SH-SY5Y (cell line): ENCODE data around the gene RAP1GAP2.

Experiments used
- GATA2 ChIP-seq: IDR thresholded peaks from 2 replicates; pipeline ENCODE4 v1.6.1; 2011; ENCODE audit warnings: mild to moderate bottlenecking, low read depth, low read length
- GATA3 ChIP-seq: IDR thresholded peaks from 2 replicates; pipeline ENCODE4 v1.6.1; 2011; ENCODE audit warnings: low read depth, mild to moderate bottlenecking, low read length, moderate library complexity

Gene RAP1GAP2

GRCh38 chr17:2780256-2780655 is 16.0 kb upstream of the RAP1GAP2 start:
- no peak for TF ChIP-seq GATA3
- no peak for TF ChIP-seq GATA2

GRCh38 chr17:2780931-2781454 is 15.2 kb upstream of the RAP1GAP2 start:
- TF ChIP-seq GATA3 = no peak

DNA sequence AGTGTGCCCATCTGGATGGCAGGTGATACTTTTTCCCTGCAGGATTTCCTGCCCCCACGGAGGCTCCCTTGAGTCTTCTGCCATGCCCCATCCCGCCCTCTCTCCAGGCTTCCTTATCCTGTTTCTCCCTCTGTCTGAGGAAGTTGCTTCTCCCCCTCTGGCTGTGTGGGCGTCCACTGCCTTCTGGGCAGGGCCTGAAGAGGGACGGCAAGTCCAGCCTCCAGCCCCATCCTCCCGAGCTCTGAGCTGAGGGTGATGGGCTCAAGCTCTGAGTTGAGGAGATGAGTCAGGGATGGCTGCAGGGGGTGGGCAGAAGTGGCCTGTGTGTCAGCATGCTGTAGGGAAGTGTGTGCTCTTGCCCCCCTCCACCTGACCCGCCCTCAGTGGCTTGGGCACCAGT is 14.2 kb upstream of the RAP1GAP2 start:
- TF ChIP-seq GATA2 = no peak
- no peak for TF ChIP-seq GATA3

DNA sequence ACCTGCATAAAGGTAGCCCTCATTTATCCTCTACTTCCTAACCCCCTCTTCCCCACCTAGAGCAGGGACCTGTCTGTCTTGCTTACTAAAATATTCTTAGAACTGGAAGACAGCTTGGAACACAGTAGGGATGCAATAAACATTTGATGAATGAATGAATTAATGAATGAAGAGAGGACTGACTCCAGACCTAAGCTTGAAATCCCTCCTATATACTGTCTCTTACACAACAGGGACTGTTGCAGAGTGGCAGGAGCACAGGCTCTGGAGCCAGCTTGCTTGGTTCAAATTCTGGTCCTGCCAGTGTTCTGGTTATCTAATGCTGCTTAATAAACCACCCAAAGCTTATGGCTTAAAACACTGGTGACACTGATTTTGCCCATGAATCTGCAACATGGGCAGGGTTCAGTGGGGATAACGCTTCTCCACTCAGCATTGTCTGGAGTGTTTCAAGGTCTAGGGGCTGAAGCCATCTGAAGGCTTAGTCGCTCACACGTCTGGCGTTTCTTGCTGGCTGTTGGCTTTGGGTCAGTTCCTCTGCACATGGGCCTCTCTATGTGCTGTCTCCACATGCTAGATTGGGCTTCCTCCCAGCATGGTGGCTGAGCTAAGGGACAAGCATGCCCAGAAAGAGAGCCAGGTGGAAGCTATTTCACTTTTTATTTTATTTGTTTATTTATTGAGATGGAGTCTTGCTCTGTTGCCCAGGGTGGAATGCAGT is 12.8 kb upstream of the RAP1GAP2 start:
- TF ChIP-seq GATA3 (no peak), GATA2 (no peak)

DNA sequence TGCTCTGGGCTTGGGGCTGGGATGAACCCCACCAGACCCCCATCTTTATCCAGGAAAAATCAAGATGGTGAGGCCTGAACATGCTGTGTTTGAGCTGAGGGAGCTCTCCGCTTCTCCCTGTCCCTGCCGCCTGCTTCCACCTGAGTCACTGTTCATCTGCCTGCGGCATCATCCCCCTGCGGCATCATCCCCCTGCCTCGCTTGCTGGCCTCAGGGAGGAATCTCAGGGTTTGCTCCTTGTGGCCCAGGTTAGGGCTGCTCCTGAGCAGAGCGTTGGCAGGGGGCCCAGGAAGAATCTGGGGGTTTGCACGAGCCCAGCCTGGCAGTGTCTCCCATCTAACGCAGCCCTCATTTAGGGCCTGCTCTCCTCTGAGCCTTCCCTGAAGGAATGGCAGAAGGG is 11.4 kb upstream of the RAP1GAP2 start:
- TF ChIP-seq GATA3 (no peak), GATA2 (no peak)

- TF ChIP-seq GATA2 (peak; percentile 48), GATA3 (no peak)
These were observed 9.9 kb upstream of the RAP1GAP2 start for GRCh38 chr17:2786176-2786881.

DNA sequence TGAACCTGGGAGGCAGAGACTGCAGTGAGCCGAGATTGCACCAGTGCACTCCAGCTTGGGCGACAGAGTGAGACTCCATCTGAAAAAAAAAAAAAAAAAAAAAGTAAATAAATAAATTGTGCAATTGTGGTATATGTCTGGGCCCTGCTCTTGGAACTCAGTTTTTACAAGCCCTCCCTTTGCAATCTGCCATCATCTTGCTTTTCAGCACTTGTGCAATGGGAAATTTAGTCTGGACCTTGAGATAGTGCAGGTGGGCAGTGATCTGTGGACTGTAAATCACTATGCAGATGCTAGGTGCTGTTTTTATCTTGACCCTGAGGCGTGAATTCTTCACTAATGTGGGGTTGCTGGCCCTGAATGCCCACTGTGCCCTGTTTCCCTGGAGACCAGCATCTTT is 6.5 kb upstream of the RAP1GAP2 start:
- TF ChIP-seq GATA2 = 0 out of 2 replicates have a peak, but pooled peaks have one; percentile 23
- no peak for TF ChIP-seq GATA3

GRCh38 chr17:2792366-2793169 is 3.7 kb upstream of the RAP1GAP2 start:
- TF ChIP-seq GATA2 (no peak), GATA3 (no peak)

GRCh38 chr17:2794111-2794803 is 2.0 kb upstream of the RAP1GAP2 start:
- TF ChIP-seq GATA2 = no peak

- TF ChIP-seq GATA2 = no peak
- no peak for TF ChIP-seq GATA3
These were observed 636 bp upstream of the RAP1GAP2 start for GRCh38 chr17:2795441-2796163.

DNA sequence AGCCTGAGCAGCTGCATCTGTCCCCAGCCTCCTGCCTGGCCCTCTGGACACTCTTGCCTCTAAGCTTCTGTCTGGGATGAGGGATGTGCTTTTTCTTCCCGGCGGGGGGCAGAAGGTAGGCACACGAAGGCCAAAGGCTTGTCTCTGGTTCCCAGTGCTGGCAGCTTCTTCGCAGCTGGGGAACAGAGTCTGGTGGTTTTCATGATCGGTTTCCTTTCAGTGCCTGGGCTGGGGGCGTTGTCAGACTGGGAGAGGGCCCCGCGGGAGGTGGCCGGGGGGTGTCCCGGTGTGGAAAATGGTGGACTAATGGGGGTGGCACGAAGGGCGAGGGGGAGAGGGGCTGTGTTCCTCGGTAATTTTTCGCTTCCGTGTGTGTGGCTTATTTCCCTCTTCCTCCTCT is 988 bp downstream of the RAP1GAP2 start:
- TF ChIP-seq GATA3 (no peak), GATA2 (no peak)

GRCh38 chr17:2797637-2798036 is 1.4 kb downstream of the RAP1GAP2 start:
- TF ChIP-seq GATA3 = no peak
- no peak for TF ChIP-seq GATA2

DNA sequence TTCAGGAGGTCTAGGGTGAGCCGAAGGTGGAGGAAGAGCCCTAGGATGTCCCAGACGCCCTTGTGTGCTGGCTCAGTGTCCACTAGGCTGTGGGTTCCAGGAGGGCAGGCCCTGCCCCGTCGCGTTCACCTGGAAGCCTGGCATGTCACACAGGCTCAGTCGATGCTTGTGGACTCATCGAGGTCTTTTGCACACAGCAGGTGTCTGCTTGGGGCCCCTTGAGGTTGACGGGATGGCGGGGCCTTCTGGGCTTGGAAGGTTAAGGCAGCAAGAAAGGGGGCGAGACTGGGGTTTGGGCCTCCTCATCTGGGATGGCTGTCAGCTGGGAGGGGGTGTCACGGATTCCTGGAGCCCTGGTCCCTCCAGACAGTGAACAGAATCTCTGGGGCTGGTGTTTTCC is 1.9 kb downstream of the RAP1GAP2 start:
- no peak for TF ChIP-seq GATA2
- no peak for TF ChIP-seq GATA3

DNA sequence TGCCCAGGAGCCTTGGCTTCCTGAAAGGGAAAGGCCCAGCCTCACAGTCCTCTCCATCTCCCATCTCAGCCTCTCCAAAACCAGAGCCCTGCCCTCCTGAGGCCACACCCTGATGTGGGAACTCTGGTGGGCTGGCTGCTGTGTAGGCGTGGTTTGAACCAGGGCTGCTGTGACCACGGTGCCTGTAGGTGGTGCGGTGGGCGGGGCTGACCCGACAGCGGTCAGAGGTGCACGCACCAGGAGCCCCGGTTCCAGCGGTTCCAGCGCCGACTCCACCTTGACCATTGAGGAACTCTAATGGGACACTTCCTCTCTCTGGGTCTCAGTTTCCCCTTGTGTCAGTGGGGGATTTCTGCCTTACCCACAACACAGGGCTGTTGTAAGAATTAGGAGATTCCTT is 2.4 kb downstream of the RAP1GAP2 start:
- TF ChIP-seq GATA2 (no peak), GATA3 (no peak)
